ENCODE results near the gene NBPF20.
"Not testable (repeated sequence)": the region's sequence is repeated elsewhere in the genome, so short reads cannot be mapped to it uniquely, and the experiment has no call there.

- TF ChIP-seq RAD21 (IDR thresholded peaks at IDR 0.05; ENCODE audit: low read length); TEAD4 (IDR thresholded peaks at IDR 0.05; ENCODE audit: borderline replicate concordance, insufficient read depth); CTCF (IDR thresholded peaks at IDR 0.05); ZBTB33 (IDR thresholded peaks at IDR 0.05; ENCODE audit: borderline replicate concordance, low read depth); EZH2phosphoT487 (IDR thresholded peaks at IDR 0.05; ENCODE audit: borderline replicate concordance, low read depth); SIN3A (IDR thresholded peaks at IDR 0.05; ENCODE audit: borderline replicate concordance, low read depth, low read length); JUND (IDR thresholded peaks at IDR 0.05): not testable (repeated sequence)
Measured at GRCh38 chr1:145471365-145471764, 46.0 kb upstream of the NBPF20 start.

Data from SK-N-SH (cell line).